CD4-positive, alpha-beta T cell treated with Interferon alpha-2 for 1 hour (primary cell): ENCODE measurements around the gene KRTAP9-3.
"Not testable (repeated sequence)": the region's sequence is repeated elsewhere in the genome, so short reads cannot be mapped to it uniquely, and the experiment has no call there.

Experiments
- DNase-seq, 2 donors: peaks; one replicate each; pipeline ENCODE4 v3.0.0-alpha.2; 2020 to 2022

Gene KRTAP9-3

GRCh38 chr17:41251261-41251660 is 19.0 kb downstream of the KRTAP9-3 start:
- DNase-seq, result no peak

GRCh38 chr17:41254861-41255260 is 22.6 kb downstream of the KRTAP9-3 start:
- DNase-seq, result no peak

DNA sequence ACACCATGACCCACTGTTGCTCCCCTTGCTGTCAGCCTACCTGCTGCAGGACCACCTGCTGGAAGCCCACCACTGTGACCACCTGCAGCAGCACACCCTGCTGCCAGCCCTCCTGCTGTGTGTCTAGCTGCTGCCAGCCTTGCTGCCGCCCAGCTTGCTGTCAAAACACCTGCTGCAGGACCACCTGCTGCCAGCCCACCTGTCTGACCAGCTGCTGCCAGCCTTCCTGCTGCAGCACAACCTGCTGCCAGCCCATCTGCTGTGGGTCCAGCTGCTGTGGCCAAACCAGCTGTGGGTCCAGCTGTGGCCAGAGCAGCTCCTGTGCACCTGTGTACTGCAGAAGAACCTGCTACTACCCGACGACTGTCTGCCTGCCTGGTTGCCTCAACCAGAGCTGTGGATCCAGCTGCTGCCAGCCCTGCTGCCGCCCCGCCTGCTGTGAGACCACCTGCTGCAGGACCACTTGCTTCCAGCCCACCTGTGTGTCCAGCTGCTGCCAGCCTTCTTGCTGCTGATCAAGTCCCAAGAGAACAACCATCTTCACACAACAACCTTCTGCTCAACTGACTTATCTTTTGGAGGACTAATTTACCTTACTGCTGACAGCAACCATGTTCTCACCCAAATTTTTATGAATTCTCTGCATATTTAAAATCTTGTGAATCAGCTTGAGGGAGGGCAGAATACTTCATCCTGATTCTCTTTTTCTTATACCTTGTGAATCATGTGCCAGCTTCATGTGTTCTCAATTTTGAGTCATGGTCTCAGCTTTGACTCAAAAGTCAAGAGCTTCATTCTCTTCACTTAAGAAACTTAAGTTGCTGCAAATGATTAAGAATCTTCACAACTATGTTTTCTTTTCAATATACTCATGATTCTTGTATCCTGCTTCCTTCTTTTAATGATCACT is 23.4 kb downstream of the KRTAP9-3 start, which contains the start of gene KRTAP9-9:
Gene KRTAP9-9, plus strand, starts transcription at position 4 of the 910 bp plus-strand sequence.
- not testable (repeated sequence) for DNase-seq

GRCh38 chr17:41256291-41256685 is 24.0 kb downstream of the KRTAP9-3 start:
- no peak for DNase-seq

DNA sequence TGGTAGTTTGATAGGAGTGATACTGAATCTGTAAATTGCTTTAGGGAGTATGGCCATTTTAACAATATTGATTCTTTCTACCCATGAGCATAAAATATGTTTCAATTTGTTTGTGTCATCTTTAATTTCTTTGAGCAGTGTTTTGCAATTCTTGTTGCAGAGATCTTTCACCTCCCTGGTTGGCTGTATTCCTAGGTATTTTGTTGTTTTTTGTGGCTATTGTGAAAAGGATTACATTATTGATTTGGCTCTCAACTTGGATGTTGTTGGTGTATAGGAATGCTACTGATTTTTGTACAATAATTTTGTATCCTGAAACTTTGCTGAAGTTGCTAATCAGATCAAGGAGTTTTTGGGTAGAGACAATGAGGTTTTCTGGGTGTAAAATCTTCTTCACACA is 26.2 kb downstream of the KRTAP9-3 start:
- DNase-seq, result no peak

DNA sequence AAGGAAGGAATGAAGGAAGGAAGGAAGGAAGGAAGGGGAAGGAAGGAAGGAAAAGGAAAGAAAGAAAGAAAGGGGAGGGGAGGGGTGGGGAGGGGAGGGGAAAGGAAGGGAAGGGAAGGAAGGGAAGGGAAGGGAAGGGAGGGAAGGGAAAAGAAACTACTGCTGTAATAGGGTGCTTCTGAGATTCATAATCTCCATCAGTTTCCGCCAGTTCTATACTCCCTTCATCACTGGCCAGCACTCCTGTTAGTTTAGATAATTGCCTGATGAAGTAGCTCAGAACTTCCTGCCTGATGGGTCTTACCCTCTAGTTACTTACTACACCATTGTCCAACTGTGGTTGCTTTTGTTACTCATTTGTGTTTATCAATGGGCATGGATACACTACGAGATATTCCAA is 31.0 kb downstream of the KRTAP9-3 start:
- no peak for DNase-seq

- no peak for DNase-seq
Observed at GRCh38 chr17:41264599-41264998, 32.4 kb downstream of the KRTAP9-3 start.

DNA sequence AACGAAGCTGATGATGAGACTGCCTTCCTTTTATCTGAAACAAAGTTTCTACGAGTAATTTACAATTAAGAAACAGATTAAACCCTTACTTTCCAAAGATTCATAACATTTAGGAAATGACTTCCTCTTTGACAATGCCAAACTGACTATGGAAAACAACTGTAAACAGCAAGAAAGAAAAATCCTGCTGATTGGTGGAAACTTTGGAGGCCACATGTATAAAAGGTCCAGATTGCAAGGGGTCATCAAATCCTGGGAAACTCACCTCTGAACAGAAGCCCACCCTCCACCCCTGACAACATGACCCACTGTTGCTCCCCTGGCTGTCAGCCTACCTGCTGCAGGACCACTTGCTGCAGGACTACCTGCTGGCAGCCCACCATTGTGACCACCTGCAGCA is 32.8 kb downstream of the KRTAP9-3 start, which contains the start of gene KRTAP9-6:
Gene KRTAP9-6, plus strand, starts transcription at position 301 of the 400 bp plus-strand sequence. Its CDS starts 0 bp downstream, at position 301.
- DNase-seq, result no peak

DNA sequence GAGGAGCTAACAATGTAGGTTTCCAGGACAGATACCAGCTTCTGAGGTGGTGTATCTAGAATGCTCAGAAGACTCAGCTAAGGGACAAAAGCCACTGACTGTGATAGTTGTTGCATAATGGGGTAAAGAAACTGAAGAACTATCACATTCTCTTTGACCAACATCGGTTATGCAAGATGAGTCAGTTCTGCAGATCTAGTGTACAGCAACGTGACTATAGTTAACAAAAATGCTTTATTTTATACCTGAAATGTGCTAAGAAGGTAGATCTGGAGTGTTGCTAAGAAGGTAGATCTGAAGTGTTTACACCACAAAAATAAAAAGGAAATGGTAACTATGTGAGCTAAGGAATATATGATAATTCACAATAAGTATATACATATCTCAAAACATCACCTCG is 35.5 kb downstream of the KRTAP9-3 start:
- no peak for DNase-seq

DNA sequence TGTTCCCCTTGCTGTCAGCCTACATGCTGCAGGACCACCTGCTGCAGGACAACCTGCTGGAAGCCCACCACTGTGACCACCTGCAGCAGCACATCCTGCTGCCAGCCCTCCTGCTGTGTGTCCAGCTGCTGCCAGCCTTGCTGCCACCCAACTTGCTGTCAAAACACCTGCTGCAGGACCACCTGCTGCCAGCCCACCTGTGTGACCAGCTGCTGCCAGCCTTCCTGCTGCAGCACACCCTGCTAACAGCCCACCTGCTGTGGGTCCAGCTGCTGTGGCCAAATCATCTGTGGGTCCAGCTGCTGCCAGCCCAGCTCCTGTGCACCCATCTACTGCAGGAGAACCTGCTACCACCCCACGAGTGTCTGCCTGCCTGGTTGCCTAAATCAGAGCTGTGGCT is 39.1 kb downstream of the KRTAP9-3 start:
- not testable (repeated sequence) for DNase-seq

GRCh38 chr17:41271858-41272257 is 39.6 kb downstream of the KRTAP9-3 start:
- no peak for DNase-seq

GRCh38 chr17:41275648-41276190 is 43.5 kb downstream of the KRTAP9-3 start, which contains the start of gene KRTAP9-7:
Gene KRTAP9-7, plus strand, starts transcription at chr17:41275698. Its CDS starts 0 bp downstream, at chr17:41275698.
- not testable (repeated sequence) for DNase-seq

DNA sequence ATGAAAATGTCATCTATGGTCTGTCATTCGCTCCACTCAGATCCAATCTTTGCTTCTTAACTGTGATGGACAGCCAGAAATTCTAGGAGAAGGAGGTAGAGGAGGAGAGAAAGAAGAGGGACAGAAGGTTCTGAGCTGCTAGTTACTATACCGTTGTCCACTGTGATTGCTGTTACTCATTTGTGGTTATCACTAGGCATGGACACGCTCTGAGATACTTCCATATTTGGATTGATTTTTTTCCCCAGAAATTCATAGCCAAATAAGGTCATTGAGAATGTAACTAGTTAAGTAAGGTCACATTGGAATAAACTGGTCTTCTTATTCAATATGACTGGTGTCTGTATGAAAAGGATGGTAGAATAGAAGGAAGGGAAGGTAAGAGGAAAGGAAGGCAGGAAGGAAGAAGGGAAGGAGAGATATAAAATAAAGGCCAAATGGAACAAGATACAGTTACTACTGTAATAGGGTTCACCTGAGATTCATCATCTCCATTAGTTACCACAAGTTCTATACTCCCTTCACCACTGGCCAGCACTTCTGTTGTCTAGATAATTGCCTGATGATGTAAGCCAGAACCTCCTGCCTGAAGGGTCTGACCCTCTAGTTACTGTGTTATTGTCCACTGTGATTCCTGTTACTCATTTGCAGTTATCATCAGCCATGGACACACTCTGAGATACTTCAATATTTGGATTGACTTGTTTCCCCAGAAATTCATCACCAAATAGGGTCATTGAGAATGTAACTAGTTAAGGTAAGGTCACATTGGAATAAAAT is 46.1 kb downstream of the KRTAP9-3 start:
- DNase-seq, result no peak
